GM12875 (cell line): ENCODE data around the gene NDFIP1.

Experiments
- H3K4me3 ChIP-seq: one replicate; pipeline ENCODE4 v1.5.1; 2011; ENCODE audit warnings: low read depth, low read length, control low read depth
- CTCF ChIP-seq: IDR thresholded peaks from 2 replicates; pipeline ENCODE4 v1.5.1; 2011; ENCODE audit warnings: low read depth, mild to moderate bottlenecking, control low read depth, inconsistent platforms, low read length, moderate library complexity, borderline replicate concordance; ENCODE audit not compliant: insufficient read depth

NDFIP1 gene

GRCh38 chr5:142108432-142109330, at the start of gene NDFIP1:
Gene NDFIP1, plus strand, starts transcription at chr5:142108779. Its CDS starts 196 bp downstream, at chr5:142108975.
- peak within 1 kb of the TSS; percentile 56 for H3K4me3 ChIP-seq
- TF ChIP-seq CTCF = 0 out of 2 replicates have a peak, but pooled peaks have one; percentile 10

- H3K4me3 ChIP-seq = no peak overlapping the region
- TF ChIP-seq CTCF = no peak
Observed at GRCh38 chr5:142059304-142059940, 49.2 kb upstream of the NDFIP1 start.

- no peak overlapping the region for H3K4me3 ChIP-seq
- no peak for TF ChIP-seq CTCF
Observed at GRCh38 chr5:142063376-142063775, 45.2 kb upstream of the NDFIP1 start.

GRCh38 chr5:142063878-142064331, 44.7 kb upstream of the NDFIP1 start:
- TF ChIP-seq CTCF = no peak
- H3K4me3 ChIP-seq = no peak overlapping the region

- no peak for TF ChIP-seq CTCF
Observed at GRCh38 chr5:142065273-142065672, 43.3 kb upstream of the NDFIP1 start.

GRCh38 chr5:142069606-142070399, 38.8 kb upstream of the NDFIP1 start:
- no peak for TF ChIP-seq CTCF
- no peak overlapping the region for H3K4me3 ChIP-seq

More at GRCh38 chr5:142065273-142065672, 43.3 kb upstream of the NDFIP1 start:
- H3K4me3 ChIP-seq = no peak overlapping the region
